HepG2 (cell line): ENCODE measurements around the gene UBE2O. TPM values are rescaled to one million over a fixed set of nuclear protein-coding genes. Genes with fewer than 3 reads are reported as not detected.

ENCODE experiments used
- ATAC-seq: fragments of 200-7000 bp; cut with Tn5 transposase; 3 replicates; pipeline ENCODE4 v1.9.1; 2020; ENCODE audit warnings: mild to moderate bottlenecking, moderate library complexity
- BruUV-seq: library from RNA; stranded (reverse); fragments of 400-500 nt; replicated peaks from 2 replicates; lab custom pipeline; 2021; lab: Mats Ljungman, UMichigan
- CTCF ChIA-PET: fragments of 300-600 bp; formaldehyde crosslinking; extraction: SDS; loops from one replicate; lab custom pipeline; 2021; ENCODE audit warnings: low total read pairs, inconsistent platforms, low intra/inter-chr PET ratio; lab: Yijun Ruan, JAX
- POLR2A ChIA-PET: fragments of 350-600 bp; sonication (Branson Sonifier 250); formaldehyde crosslinking; loops from one replicate; lab custom pipeline; 2020; ENCODE audit warnings: antibody characterized with exemption, inconsistent platforms; lab: Yijun Ruan, JAX
- DNase-seq: peaks from one replicate; pipeline ENCODE4 v3.0.0-alpha.2; 2015; ENCODE audit warnings: low spot score
- FAIRE-seq: peaks from 3 replicates; lab custom pipeline; 2011; peaks lifted over from hg19 to GRCh38; lab: Jason Lieb, UNC
- H2AFZ ChIP-seq: one replicate; pipeline ENCODE4 v1.6.1; 2011; ENCODE audit warnings: low read length, inconsistent platforms
- H3K27ac ChIP-seq: fragments of 300-600 bp; 3 replicates; pipeline ENCODE4 v1.8.0; 2011; ENCODE audit warnings: mixed run types, mild to moderate bottlenecking, mixed read lengths, low read length, inconsistent platforms; ENCODE audit not compliant: insufficient read depth; ENCODE audit errors: extremely low read length
- H3K27me3 ChIP-seq, 2 experiments: fragments of 200-600 bp in 1 of 2; 2 replicates in 1 of 2; 3 replicates in 1 of 2; pipeline versions ENCODE4 v1.6.0 to v1.8.0; 2011; ENCODE audit warnings: low read length in 2 of 2, mild to moderate bottlenecking in 2 of 2, moderate library complexity in 2 of 2, inconsistent platforms in 1 of 2; ENCODE audit not compliant: insufficient read depth in 2 of 2, control insufficient read depth in 1 of 2
- H3K36me3 ChIP-seq, 2 experiments: fragments of 200-600 bp in 1 of 2; replicated peaks in 1 of 2; 2 replicates in 1 of 2; 3 replicates in 1 of 2; pipeline versions ENCODE4 v1.5.1 to v1.8.0; 2011; ENCODE audit warnings: low read length in 2 of 2, inconsistent platforms in 1 of 2; ENCODE audit not compliant: insufficient read depth in 2 of 2, control insufficient read depth in 1 of 2
- H3K4me1 ChIP-seq: 2 replicates; pipeline ENCODE4 v1.5.1; 2012; ENCODE audit warnings: low read length, inconsistent platforms; ENCODE audit not compliant: insufficient read depth
- H3K4me2 ChIP-seq: 2 replicates; pipeline ENCODE4 v1.6.0; 2011; ENCODE audit warnings: low read depth, low read length, inconsistent platforms
- H3K4me3 ChIP-seq, 3 experiments: fragments of 200-600 bp in 1 of 3; sonication (generic), shearing (Covaris generic) in 1 of 3; replicated peaks in 1 of 3; 2 replicates each; pipeline ENCODE4 v1.5.1; 2011 to 2016; ENCODE audit warnings: low read length in 3 of 3, inconsistent platforms in 2 of 3, low read depth in 2 of 3, mild to moderate bottlenecking in 2 of 3, control low read depth in 1 of 3, mixed read lengths in 1 of 3; ENCODE audit not compliant: insufficient read depth in 1 of 3
- H3K79me2 ChIP-seq: one replicate; pipeline ENCODE4 v1.6.1; 2011; ENCODE audit warnings: low read length, inconsistent platforms; ENCODE audit not compliant: insufficient read depth
- H3K9ac ChIP-seq: 2 replicates; pipeline ENCODE4 v1.6.0; 2011; ENCODE audit warnings: mild to moderate bottlenecking, low read depth, low read length, inconsistent platforms; ENCODE audit not compliant: insufficient read depth
- H3K9me3 ChIP-seq: 2 replicates; pipeline ENCODE4 v1.5.1; 2012; ENCODE audit warnings: mild to moderate bottlenecking, low read length
- H4K20me1 ChIP-seq: 2 replicates; pipeline ENCODE4 v1.6.0; 2011; ENCODE audit warnings: inconsistent platforms, mild to moderate bottlenecking, low read length, moderate library complexity; ENCODE audit not compliant: insufficient read depth
- CBX2 ChIP-seq, 2 experiments: fragments of 200-600 bp in 1 of 2; sonication (generic); formaldehyde crosslinking in 1 of 2; IDR thresholded peaks; 2 replicates each; pipeline versions ENCODE4 v1.7.0 to v1.8.1; 2018 to 2022; ENCODE audit warnings: low read depth in 2 of 2, low read length in 1 of 2, mild to moderate bottlenecking in 1 of 2, missing genetic modification reagents in 1 of 2
- CREBL2 ChIP-seq: sonication (generic); formaldehyde crosslinking; IDR thresholded peaks from 2 replicates; pipeline ENCODE4 v1.8.1; 2023; ENCODE audit warnings: missing genetic modification reagents, mild to moderate bottlenecking, borderline replicate concordance
- JDP2 ChIP-seq: sonication (generic); formaldehyde crosslinking; IDR thresholded peaks from 2 replicates; pipeline ENCODE4 v1.8.1; 2022; ENCODE audit warnings: missing genetic modification reagents, borderline replicate concordance
- KAT8 ChIP-seq: IDR thresholded peaks from 2 replicates; pipeline ENCODE4 v1.6.1; 2016; ENCODE audit warnings: missing genetic modification reagents, missing compliant biosample characterization
- NCOA2 ChIP-seq: sonication (generic); formaldehyde crosslinking; IDR thresholded peaks from 2 replicates; pipeline ENCODE4 v1.8.0; 2022; ENCODE audit warnings: inconsistent platforms
- PLSCR1 ChIP-seq: sonication (generic); formaldehyde crosslinking; IDR thresholded peaks from 2 replicates; pipeline ENCODE4 v1.5.0; 2020; ENCODE audit warnings: missing genetic modification reagents, mild to moderate bottlenecking, borderline replicate concordance
- SMAD3 ChIP-seq: sonication (generic); formaldehyde crosslinking; IDR thresholded peaks from 2 replicates; pipeline ENCODE4 v1.4.0; 2020; ENCODE audit warnings: missing genetic modification reagents
- SP2 ChIP-seq: sonication (generic); formaldehyde crosslinking; IDR thresholded peaks from 2 replicates; pipeline ENCODE4 v1.5.1; 2020; ENCODE audit warnings: mild to moderate bottlenecking, missing genetic modification reagents
- TMF1 ChIP-seq: sonication (generic); formaldehyde crosslinking; IDR thresholded peaks from 2 replicates; pipeline ENCODE4 v1.8.1; 2022; ENCODE audit warnings: low read depth, missing genetic modification reagents
- ZBTB42 ChIP-seq: sonication (generic); formaldehyde crosslinking; IDR thresholded peaks from 2 replicates; pipeline ENCODE4 v1.5.0; 2020; ENCODE audit warnings: mild to moderate bottlenecking, missing genetic modification reagents
- ZFP36L1 ChIP-seq: sonication (generic); formaldehyde crosslinking; IDR thresholded peaks from 2 replicates; pipeline ENCODE4 v1.8.0; 2022; ENCODE audit warnings: mild to moderate bottlenecking, missing genetic modification reagents, moderate library complexity
- ZNF180 ChIP-seq: sonication (generic); formaldehyde crosslinking; IDR thresholded peaks from 2 replicates; pipeline ENCODE4 v1.4.0; 2020; ENCODE audit warnings: low read depth, missing genetic modification reagents, borderline replicate concordance
- ZNF331 ChIP-seq: sonication (generic); formaldehyde crosslinking; IDR thresholded peaks from 2 replicates; pipeline ENCODE4 v1.4.0; 2020; ENCODE audit warnings: missing genetic modification reagents
- ZNF577 ChIP-seq: sonication (generic); formaldehyde crosslinking; IDR thresholded peaks from 2 replicates; pipeline ENCODE4 v1.4.0; 2020; ENCODE audit warnings: mild to moderate bottlenecking, low read depth, missing genetic modification reagents, borderline replicate concordance
- ZNF619 ChIP-seq: sonication (generic); formaldehyde crosslinking; IDR thresholded peaks from 2 replicates; pipeline ENCODE4 v1.4.0; 2020; ENCODE audit warnings: mild to moderate bottlenecking, missing genetic modification reagents
- ZNF772 ChIP-seq: sonication (generic); formaldehyde crosslinking; IDR thresholded peaks from 2 replicates; pipeline ENCODE4 v1.5.0; 2020; ENCODE audit warnings: mild to moderate bottlenecking, missing genetic modification reagents
- ZNF841 ChIP-seq: sonication (generic); formaldehyde crosslinking; IDR thresholded peaks from 2 replicates; pipeline ENCODE4 v1.8.1; 2023; ENCODE audit warnings: missing genetic modification reagents, borderline replicate concordance
- ZUFSP ChIP-seq: sonication (generic); formaldehyde crosslinking; IDR thresholded peaks from 2 replicates; pipeline ENCODE4 v1.9.0; 2021; ENCODE audit warnings: missing genetic modification reagents, mild to moderate bottlenecking, borderline replicate concordance
- WGBS: methylation state at CpG from one replicate; pipeline ENCODE4 v1.1.6; 2017; ENCODE audit warnings: low lambda C conversion rate; 5-methylcytosine and 5-hydroxymethylcytosine counted together
- in situ Hi-C: cut with HindIII; loops from 2 replicates; pipeline ENCODE4 v1.10.0; 2017; ENCODE audit warnings: low pct_unique_long_range_greater_than_20kb; ENCODE audit not compliant: extremely low pct_ligation_motif_present
- intact Hi-C: fragments of 100-400 bp; cut with micrococcal nuclease; formaldehyde crosslinking; loops from one replicate; pipeline ENCODE4 v1.10.0; 2022; ENCODE audit not compliant: unreplicated experiment
- polyA plus RNA-seq, 8 experiments: library from polyadenylated mRNA; depleted of rRNA in 3 of 8; stranded (reverse) in 7 of 8; unstranded in 1 of 8; fragments of >200 nt; fragmentation: Illumina TruSeq in 4 of 8; extraction: Trizol in 4 of 8; gene quantifications; 2 replicates each; pipeline versions ENCODE4 v1.2.1 to v1.2.3, GENCODE V29; 2011 to 2016; ENCODE audit warnings: low read depth in 4 of 8, missing spikeins in 1 of 8, mixed read lengths in 1 of 8; ENCODE audit not compliant: insufficient read depth in 1 of 8
- total RNA-seq, 5 experiments: library from RNA; depleted of rRNA; stranded (reverse); fragments of >200 nt; fragmentation: Illumina TruSeq; extraction: Trizol; gene quantifications; 2 replicates each; pipeline ENCODE4 v1.2.3, GENCODE V29; 2016; ENCODE audit warnings: low read depth in 1 of 5
- TF ChIP-seq, protein P1 (sequence below): sonication (generic); formaldehyde crosslinking; IDR thresholded peaks from 2 replicates; pipeline ENCODE4 v1.8.0; 2022; ENCODE audit warnings: missing genetic modification reagents, mild to moderate bottlenecking, moderate library complexity, borderline replicate concordance

Gene UBE2O
- total and polyA plus RNA-seq, 2 of the 13 experiments (the other 11 are each of a cell fraction or from before 2014, with no cell fraction given): 21.5 to 23.5 TPM

GRCh38 chr17:76453431-76453743 is 435 bp upstream of the UBE2O start:
- CTCF ChIA-PET: interaction anchor here (1.3 kb wide), 1 partner anchor 45 kb away, joined by 4 read pairs; no protein-coding TSS in a partner anchor
- peaks cover 31% of the 10 kb centered on the region for H4K20me1 ChIP-seq
- H3K9me3 ChIP-seq: no peaks in the 10 kb centered on the region
- 5% methylated on average over 6 of the region's 6 CpGs for WGBS
- no peak; the same call in 2 of the 3 replicates for ATAC-seq
- DNase-seq: no peak
- H2AFZ ChIP-seq: no peak overlapping the region
- no peaks in the 10 kb centered on the region; a peak in 2 of 5 replicates for H3K27me3 ChIP-seq
- peaks cover 0 to 4% of the 10 kb centered on the region in 2 experiments; a peak in 2 of 5 replicates for H3K36me3 ChIP-seq
- peak overlapping the region in 1 of 3 experiments; percentile 97; a peak in 1 of 6 replicates for H3K4me3 ChIP-seq
- peaks cover 41% of the 10 kb centered on the region for H3K79me2 ChIP-seq
- POLR2A ChIA-PET: interaction anchor here (1.0 to 3.1 kb wide), 3 partner anchors 45 to 69 kb away, joined by 3 to 26 read pairs (median 3); partner anchors contain the start of genes RHBDF2 and SPHK1
- no peak overlapping the region for H3K27ac ChIP-seq
- H3K9ac ChIP-seq: no peak overlapping the region
- no peak overlapping the region for H3K4me2 ChIP-seq
- peaks cover 39% of the 10 kb centered on the region for H3K4me1 ChIP-seq
- FAIRE-seq: no peak
- intact Hi-C loops: loop anchor here (2.0 kb wide), 1 partner anchor 27 kb away; no protein-coding TSS in a partner anchor
- BruUV-seq: no TSS peak
- in situ Hi-C loops: loop anchor here (5.0 kb wide), 1 partner anchor 51 kb away; no protein-coding TSS in a partner anchor
- no peak for TF ChIP-seq PLSCR1
- TF ChIP-seq, protein P1, sequence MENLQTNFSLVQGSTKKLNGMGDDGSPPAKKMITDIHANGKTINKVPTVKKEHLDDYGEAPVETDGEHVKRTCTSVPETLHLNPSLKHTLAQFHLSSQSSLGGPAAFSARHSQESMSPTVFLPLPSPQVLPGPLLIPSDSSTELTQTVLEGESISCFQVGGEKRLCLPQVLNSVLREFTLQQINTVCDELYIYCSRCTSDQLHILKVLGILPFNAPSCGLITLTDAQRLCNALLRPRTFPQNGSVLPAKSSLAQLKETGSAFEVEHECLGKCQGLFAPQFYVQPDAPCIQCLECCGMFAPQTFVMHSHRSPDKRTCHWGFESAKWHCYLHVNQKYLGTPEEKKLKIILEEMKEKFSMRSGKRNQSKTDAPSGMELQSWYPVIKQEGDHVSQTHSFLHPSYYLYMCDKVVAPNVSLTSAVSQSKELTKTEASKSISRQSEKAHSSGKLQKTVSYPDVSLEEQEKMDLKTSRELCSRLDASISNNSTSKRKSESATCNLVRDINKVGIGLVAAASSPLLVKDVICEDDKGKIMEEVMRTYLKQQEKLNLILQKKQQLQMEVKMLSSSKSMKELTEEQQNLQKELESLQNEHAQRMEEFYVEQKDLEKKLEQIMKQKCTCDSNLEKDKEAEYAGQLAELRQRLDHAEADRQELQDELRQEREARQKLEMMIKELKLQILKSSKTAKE (CRISPR knock-in tag): 0 out of 2 replicates have a peak, but pooled peaks have one; percentile 8
- peak; percentile 13; the same call in 1 of the 2 replicates for TF ChIP-seq ZNF772 (CRISPR knock-in tag)
- no peak for TF ChIP-seq SP2 (CRISPR knock-in tag)
- no peak for TF ChIP-seq ZNF619 (CRISPR knock-in tag)
- TF ChIP-seq TMF1: no peak
- TF ChIP-seq ZNF331 (CRISPR knock-in tag): 0 out of 2 replicates have a peak, but pooled peaks have one; percentile 3
- no peak for TF ChIP-seq ZUFSP (CRISPR knock-in tag)
- TF ChIP-seq NCOA2 (CRISPR knock-in tag): 0 out of 2 replicates have a peak, but pooled peaks have one; percentile 5
- 0 out of 2 replicates have a peak, but pooled peaks have one; percentile 64 for TF ChIP-seq ZFP36L1 (CRISPR knock-in tag)
- TF ChIP-seq KAT8 (CRISPR knock-in tag): 0 out of 2 replicates have a peak, but pooled peaks have one; percentile 7
- no peak for TF ChIP-seq SMAD3
- no peak for TF ChIP-seq ZNF841 (CRISPR knock-in tag)
- TF ChIP-seq ZNF577 (CRISPR knock-in tag): no peak
- TF ChIP-seq CBX2 (IDR thresholded peaks at IDR 0.05; ENCODE audit: low read depth, low read length): no peak
- TF ChIP-seq CBX2 (CRISPR knock-in tag; IDR thresholded peaks at IDR 0.05; ENCODE audit: low read depth): no peak
- 0 out of 2 replicates have a peak, but pooled peaks have one; percentile 53 for TF ChIP-seq CREBL2 (CRISPR knock-in tag)
- no peak for TF ChIP-seq ZBTB42 (CRISPR knock-in tag)
- no peak for TF ChIP-seq JDP2 (CRISPR knock-in tag)
- no peak for TF ChIP-seq ZNF180
